ENCODE data around the gene ZEB1. TPM values are rescaled to one million over a fixed set of nuclear protein-coding genes. Genes with fewer than 3 reads are reported as not detected.

ZEB1 gene
- total and polyA plus RNA-seq, 2 of the 8 experiments (the other 6 are each of a cell fraction or from before 2014, with no cell fraction given): 0.08 to 0.15 TPM

DNA sequence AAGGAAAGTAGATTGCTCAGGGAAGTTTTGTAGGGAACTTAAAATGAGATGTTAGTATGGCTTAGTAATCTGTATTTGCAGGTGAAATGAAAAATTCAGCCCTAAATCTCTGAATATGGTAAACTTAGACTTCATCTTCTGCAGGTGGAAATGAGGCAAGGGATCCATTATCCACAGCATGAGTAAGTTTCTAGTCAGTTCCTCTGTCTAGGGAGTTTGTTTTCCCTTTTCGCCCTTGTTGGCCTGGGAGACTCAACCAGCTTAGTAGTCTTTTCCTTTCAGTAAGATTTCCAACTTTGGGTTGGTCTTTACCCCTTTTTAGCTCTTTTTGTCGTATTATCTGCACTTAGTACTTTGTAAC is 65.6 kb downstream of the ZEB1 start (continued):
- no peak for TF ChIP-seq CHD7 (IDR thresholded peaks at IDR 0.05; ENCODE audit: insufficient replicate concordance, low read length)
- TF ChIP-seq BRCA1 (IDR thresholded peaks at IDR 0.05; ENCODE audit: low read depth, low read length): no peak
